HepG2 (cell line): Measurements from ENCODE around the gene MYO7B. TPM values are rescaled to one million over a fixed set of nuclear protein-coding genes. Genes with fewer than 3 reads are reported as not detected.

Experiments used
- HOXD1 ChIP-seq: sonication (generic); formaldehyde crosslinking; IDR thresholded peaks from 2 replicates; pipeline ENCODE4 v1.5.0; 2020; ENCODE audit warnings: missing genetic modification reagents
- KDM5B ChIP-seq: sonication (generic); formaldehyde crosslinking; IDR thresholded peaks from 2 replicates; pipeline ENCODE4 v1.4.0; 2020; ENCODE audit warnings: missing genetic modification reagents, mild to moderate bottlenecking, borderline replicate concordance
- MEIS2 ChIP-seq: sonication (generic); formaldehyde crosslinking; IDR thresholded peaks from 2 replicates; pipeline ENCODE4 v1.9.0; 2021; ENCODE audit warnings: mild to moderate bottlenecking, missing genetic modification reagents
- RAD51 ChIP-seq: fragments of 450-650 bp; IDR thresholded peaks from 2 replicates; pipeline ENCODE4 v1.6.1; 2016; ENCODE audit warnings: borderline replicate concordance
- RBM22 ChIP-seq: fragments of 200-400 bp; formaldehyde crosslinking; optimal IDR thresholded peaks from 2 replicates; pipeline ENCODE3; 2017; ENCODE audit warnings: mild to moderate bottlenecking, low read length, moderate library complexity
- SCMH1 ChIP-seq: sonication (generic); formaldehyde crosslinking; IDR thresholded peaks from 2 replicates; pipeline ENCODE4 v1.9.0; 2021; ENCODE audit warnings: missing genetic modification reagents, mild to moderate bottlenecking, borderline replicate concordance
- TEAD3 ChIP-seq: optimal IDR thresholded peaks from 2 replicates; pipeline ENCODE3; 2016; ENCODE audit warnings: borderline replicate concordance
- ZBTB20 ChIP-seq: sonication (generic); formaldehyde crosslinking; IDR thresholded peaks from 2 replicates; pipeline ENCODE4 v1.8.1; 2023; ENCODE audit warnings: missing genetic modification reagents, low read depth, mild to moderate bottlenecking, borderline replicate concordance
- ZBTB7B ChIP-seq: sonication (generic); formaldehyde crosslinking; IDR thresholded peaks from 2 replicates; pipeline ENCODE4 v1.4.0; 2020; ENCODE audit warnings: missing genetic modification reagents
- ZNF121 ChIP-seq: sonication (generic); formaldehyde crosslinking; IDR thresholded peaks from 2 replicates; pipeline ENCODE4 v1.5.0; 2020; ENCODE audit warnings: mild to moderate bottlenecking, missing genetic modification reagents
- ZNF598 ChIP-seq: sonication (generic); formaldehyde crosslinking; IDR thresholded peaks from 2 replicates; pipeline ENCODE4 v1.5.1; 2020; ENCODE audit warnings: mild to moderate bottlenecking, missing genetic modification reagents, borderline replicate concordance
- ZNF7 ChIP-seq: IDR thresholded peaks from 2 replicates; pipeline ENCODE4 v1.6.1; 2016; ENCODE audit warnings: missing biosample characterization, missing genetic modification reagents
- ZNF709 ChIP-seq: sonication (generic); formaldehyde crosslinking; IDR thresholded peaks from 2 replicates; pipeline ENCODE4 v1.5.0; 2020; ENCODE audit warnings: mild to moderate bottlenecking, missing genetic modification reagents
- polyA plus RNA-seq, 8 experiments: library from polyadenylated mRNA; depleted of rRNA in 3 of 8; stranded (reverse) in 7 of 8; unstranded in 1 of 8; fragments of >200 nt; fragmentation: Illumina TruSeq in 4 of 8; extraction: Trizol in 4 of 8; gene quantifications; 2 replicates each; pipeline versions ENCODE4 v1.2.1 to v1.2.3, GENCODE V29; 2011 to 2016; ENCODE audit warnings: low read depth in 4 of 8, missing spikeins in 1 of 8, mixed read lengths in 1 of 8; ENCODE audit not compliant: insufficient read depth in 1 of 8
- total RNA-seq, 5 experiments: library from RNA; depleted of rRNA; stranded (reverse); fragments of >200 nt; fragmentation: Illumina TruSeq; extraction: Trizol; gene quantifications; 2 replicates each; pipeline ENCODE4 v1.2.3, GENCODE V29; 2016; ENCODE audit warnings: low read depth in 1 of 5
- TF ChIP-seq, protein P1 (sequence below), 2 experiments: sonication (generic) in 1 of 2; formaldehyde crosslinking in 1 of 2; IDR thresholded peaks; 2 replicates each; pipeline versions ENCODE4 v1.6.1 to v1.9.0; 2014 to 2022; ENCODE audit warnings: antibody characterized with exemption in 1 of 2, borderline replicate concordance in 1 of 2, inconsistent platforms in 1 of 2, low read depth in 1 of 2, missing genetic modification reagents in 1 of 2
- TF ChIP-seq, protein P2 (sequence below): sonication (generic); formaldehyde crosslinking; IDR thresholded peaks from 2 replicates; pipeline ENCODE4 v1.4.0; 2020; ENCODE audit warnings: missing genetic modification reagents, low read depth, mild to moderate bottlenecking, borderline replicate concordance
- TF ChIP-seq, protein P3 (sequence below): sonication (generic); formaldehyde crosslinking; IDR thresholded peaks from 2 replicates; pipeline ENCODE4 v1.8.0; 2022; ENCODE audit warnings: missing genetic modification reagents, mild to moderate bottlenecking, inconsistent platforms, borderline replicate concordance
- TF ChIP-seq, protein P4 (sequence below): sonication (generic); formaldehyde crosslinking; IDR thresholded peaks from 2 replicates; pipeline ENCODE4 v1.4.0; 2020; ENCODE audit warnings: mild to moderate bottlenecking, missing genetic modification reagents

Gene MYO7B
- total and polyA plus RNA-seq, 2 of the 13 experiments (the other 11 are each of a cell fraction or from before 2014, with no cell fraction given): not detected

DNA sequence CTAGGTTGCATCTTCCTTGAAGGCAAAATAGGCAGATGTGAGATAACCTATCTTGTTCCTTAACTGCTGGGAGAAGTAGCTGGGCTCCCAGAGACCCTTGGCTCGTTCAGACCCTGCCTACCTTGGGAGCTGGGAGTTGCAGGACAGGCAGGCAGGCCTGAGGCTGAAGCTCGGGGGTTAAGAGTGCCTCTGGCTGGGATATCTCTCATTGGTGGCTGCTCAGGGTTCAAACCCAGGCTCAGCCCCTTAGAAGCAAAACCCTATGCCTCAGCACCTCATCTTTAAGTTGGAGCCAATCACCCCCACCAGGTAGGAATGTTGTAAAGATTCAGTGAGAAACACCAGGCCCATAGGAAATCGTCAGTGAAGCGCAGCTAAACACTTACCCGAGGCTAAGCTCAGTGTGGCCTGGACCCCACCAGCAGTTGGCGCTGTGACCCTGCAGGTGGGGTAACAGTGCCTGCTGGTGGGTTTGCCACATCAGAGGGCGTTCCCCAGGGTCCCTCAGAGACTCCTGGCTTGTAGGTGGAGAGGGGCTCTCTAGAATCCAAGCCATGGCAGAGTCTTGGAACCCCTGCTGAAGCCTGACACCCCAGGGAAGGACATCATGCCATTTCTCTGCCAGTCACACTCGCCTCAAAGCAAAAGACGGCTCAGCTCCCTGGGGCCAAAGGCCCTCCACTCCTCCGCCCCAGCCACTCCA, 55.9 kb downstream of the MYO7B start (continued):
- TF ChIP-seq ZNF121 (CRISPR knock-in tag) (no peak), ZNF709 (CRISPR knock-in tag) (no peak), MEIS2 (CRISPR knock-in tag) (no peak), ZNF7 (CRISPR knock-in tag) (no peak), KDM5B (CRISPR knock-in tag) (peak; percentile 72), RBM22 (no peak), ZBTB20 (no peak), TEAD3 (CRISPR knock-in tag) (peak; percentile 98), SCMH1 (CRISPR knock-in tag) (no peak), HOXD1 (CRISPR knock-in tag) (0 out of 2 replicates have a peak, but pooled peaks have one; percentile 42), ZBTB7B (CRISPR knock-in tag) (peak; percentile 81), ZNF598 (CRISPR knock-in tag) (0 out of 2 replicates have a peak, but pooled peaks have one; percentile 36), RAD51 (no peak)
- TF ChIP-seq, protein P1, sequence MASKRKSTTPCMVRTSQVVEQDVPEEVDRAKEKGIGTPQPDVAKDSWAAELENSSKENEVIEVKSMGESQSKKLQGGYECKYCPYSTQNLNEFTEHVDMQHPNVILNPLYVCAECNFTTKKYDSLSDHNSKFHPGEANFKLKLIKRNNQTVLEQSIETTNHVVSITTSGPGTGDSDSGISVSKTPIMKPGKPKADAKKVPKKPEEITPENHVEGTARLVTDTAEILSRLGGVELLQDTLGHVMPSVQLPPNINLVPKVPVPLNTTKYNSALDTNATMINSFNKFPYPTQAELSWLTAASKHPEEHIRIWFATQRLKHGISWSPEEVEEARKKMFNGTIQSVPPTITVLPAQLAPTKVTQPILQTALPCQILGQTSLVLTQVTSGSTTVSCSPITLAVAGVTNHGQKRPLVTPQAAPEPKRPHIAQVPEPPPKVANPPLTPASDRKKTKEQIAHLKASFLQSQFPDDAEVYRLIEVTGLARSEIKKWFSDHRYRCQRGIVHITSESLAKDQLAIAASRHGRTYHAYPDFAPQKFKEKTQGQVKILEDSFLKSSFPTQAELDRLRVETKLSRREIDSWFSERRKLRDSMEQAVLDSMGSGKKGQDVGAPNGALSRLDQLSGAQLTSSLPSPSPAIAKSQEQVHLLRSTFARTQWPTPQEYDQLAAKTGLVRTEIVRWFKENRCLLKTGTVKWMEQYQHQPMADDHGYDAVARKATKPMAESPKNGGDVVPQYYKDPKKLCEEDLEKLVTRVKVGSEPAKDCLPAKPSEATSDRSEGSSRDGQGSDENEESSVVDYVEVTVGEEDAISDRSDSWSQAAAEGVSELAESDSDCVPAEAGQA (IDR thresholded peaks at IDR 0.05; ENCODE audit: low read depth): no peak
- TF ChIP-seq, protein P1 (CRISPR knock-in tag; IDR thresholded peaks at IDR 0.05; ENCODE audit: borderline replicate concordance): no peak
- TF ChIP-seq, protein P2, sequence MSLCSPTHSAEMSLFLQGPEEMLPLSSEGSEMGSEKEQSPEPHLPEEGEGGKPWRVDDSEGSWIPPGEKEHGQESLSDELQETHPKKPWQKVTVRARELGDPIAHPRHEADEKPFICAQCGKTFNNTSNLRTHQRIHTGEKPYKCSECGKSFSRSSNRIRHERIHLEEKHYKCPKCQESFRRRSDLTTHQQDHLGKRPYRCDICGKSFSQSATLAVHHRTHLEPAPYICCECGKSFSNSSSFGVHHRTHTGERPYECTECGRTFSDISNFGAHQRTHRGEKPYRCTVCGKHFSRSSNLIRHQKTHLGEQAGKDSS (CRISPR knock-in tag): peak; percentile 79; the same call in 1 of the 2 replicates
- TF ChIP-seq, protein P3, sequence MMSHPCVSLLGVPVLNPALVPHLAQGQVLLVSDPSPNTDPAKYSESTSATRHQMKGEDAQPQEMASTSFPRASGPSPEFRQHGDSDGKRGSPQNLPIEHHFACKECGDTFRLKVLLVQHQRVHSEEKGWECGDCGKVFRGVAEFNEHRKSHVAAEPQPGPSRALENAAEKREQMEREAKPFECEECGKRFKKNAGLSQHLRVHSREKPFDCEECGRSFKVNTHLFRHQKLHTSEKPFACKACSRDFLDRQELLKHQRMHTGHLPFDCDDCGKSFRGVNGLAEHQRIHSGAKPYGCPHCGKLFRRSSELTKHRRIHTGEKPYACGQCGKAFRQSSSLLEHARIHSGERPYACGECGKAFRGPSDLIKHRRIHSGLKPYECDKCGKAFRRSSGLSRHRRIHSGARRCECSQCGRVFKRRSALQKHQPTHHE (CRISPR knock-in tag): no peak
- TF ChIP-seq, protein P4, sequence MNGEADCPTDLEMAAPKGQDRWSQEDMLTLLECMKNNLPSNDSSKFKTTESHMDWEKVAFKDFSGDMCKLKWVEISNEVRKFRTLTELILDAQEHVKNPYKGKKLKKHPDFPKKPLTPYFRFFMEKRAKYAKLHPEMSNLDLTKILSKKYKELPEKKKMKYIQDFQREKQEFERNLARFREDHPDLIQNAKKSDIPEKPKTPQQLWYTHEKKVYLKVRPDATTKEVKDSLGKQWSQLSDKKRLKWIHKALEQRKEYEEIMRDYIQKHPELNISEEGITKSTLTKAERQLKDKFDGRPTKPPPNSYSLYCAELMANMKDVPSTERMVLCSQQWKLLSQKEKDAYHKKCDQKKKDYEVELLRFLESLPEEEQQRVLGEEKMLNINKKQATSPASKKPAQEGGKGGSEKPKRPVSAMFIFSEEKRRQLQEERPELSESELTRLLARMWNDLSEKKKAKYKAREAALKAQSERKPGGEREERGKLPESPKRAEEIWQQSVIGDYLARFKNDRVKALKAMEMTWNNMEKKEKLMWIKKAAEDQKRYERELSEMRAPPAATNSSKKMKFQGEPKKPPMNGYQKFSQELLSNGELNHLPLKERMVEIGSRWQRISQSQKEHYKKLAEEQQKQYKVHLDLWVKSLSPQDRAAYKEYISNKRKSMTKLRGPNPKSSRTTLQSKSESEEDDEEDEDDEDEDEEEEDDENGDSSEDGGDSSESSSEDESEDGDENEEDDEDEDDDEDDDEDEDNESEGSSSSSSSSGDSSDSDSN (CRISPR knock-in tag): no peak
